GM12878 (cell line): ENCODE data around the gene HAUS7. TPM values are rescaled to one million over a fixed set of nuclear protein-coding genes. Genes with fewer than 3 reads are reported as not detected.

Source experiments
- ATAC-seq: fragments of 200-7000 bp; cut with Tn5 transposase; 3 replicates; pipeline ENCODE4 v1.9.1; 2020; ENCODE audit warnings: mild to moderate bottlenecking, moderate library complexity
- BruUV-seq: library from RNA; stranded (reverse); fragments of 400-500 nt; replicated peaks from 2 replicates; lab custom pipeline; 2021; lab: Mats Ljungman, UMichigan
- CTCF ChIA-PET: fragments of 300-600 bp; sonication (Branson Sonifier 250); formaldehyde crosslinking; extraction: SDS; loops from one replicate; lab custom pipeline; 2021; ENCODE audit warnings: inconsistent platforms; lab: Yijun Ruan, JAX
- POLR2A ChIA-PET: fragments of 350-600 bp; formaldehyde crosslinking; extraction: SDS; loops from one replicate; lab custom pipeline; 2021; ENCODE audit warnings: inconsistent platforms; lab: Charles Lee
- RAD21 ChIA-PET: fragments of 300-600 bp; sonication (Branson Sonifier 250); formaldehyde crosslinking; loops from one replicate; lab custom pipeline; 2023; ENCODE audit warnings: antibody characterized with exemption; ENCODE audit not compliant: unreplicated experiment; lab: Charles Lee
- SMC1A ChIA-PET: fragments of 300-600 bp; sonication (Branson Sonifier 250); formaldehyde crosslinking; loops from one replicate; lab custom pipeline; 2023; ENCODE audit not compliant: unreplicated experiment, uncharacterized antibody; lab: Charles Lee
- DNase-seq: peaks from one replicate; pipeline ENCODE4 v3.0.0-alpha.2; 2011; ENCODE audit warnings: low read depth, low spot score
- FAIRE-seq: peaks from 3 replicates; lab custom pipeline; 2011; peaks lifted over from hg19 to GRCh38; lab: Jason Lieb, UNC
- H2AFZ ChIP-seq: 2 replicates; pipeline ENCODE4 v1.6.0; 2011; ENCODE audit warnings: low read depth, low read length, control low read depth; ENCODE audit not compliant: control insufficient read depth
- H3K27ac ChIP-seq: 2 replicates; pipeline ENCODE4 v1.5.1; 2011; ENCODE audit warnings: control low read depth; ENCODE audit not compliant: control insufficient read depth, insufficient read depth
- H3K27me3 ChIP-seq, 2 experiments: replicated peaks in 1 of 2; 2 replicates each; pipeline versions ENCODE4 v1.6.0 to v1.6.1; 2011; ENCODE audit warnings: low read length in 1 of 2; ENCODE audit not compliant: control insufficient read depth in 2 of 2, insufficient read depth in 2 of 2
- H3K36me3 ChIP-seq, 2 experiments: 2 replicates each; pipeline ENCODE4 v1.5.1; 2011; ENCODE audit warnings: low read length in 1 of 2; ENCODE audit not compliant: control insufficient read depth in 2 of 2, insufficient read depth in 2 of 2
- H3K4me1 ChIP-seq: 2 replicates; pipeline ENCODE4 v1.6.1; 2011; ENCODE audit warnings: mild to moderate bottlenecking, low read length, moderate library complexity, mixed read lengths; ENCODE audit not compliant: control insufficient read depth, insufficient read depth
- H3K4me2 ChIP-seq: 2 replicates; pipeline ENCODE4 v1.6.0; 2011; ENCODE audit warnings: control low read depth; ENCODE audit not compliant: control insufficient read depth, insufficient read depth
- H3K4me3 ChIP-seq: fragments of 200-600 bp; sonication (generic); 2 replicates; pipeline ENCODE4 v1.5.1; 2016
- H3K79me2 ChIP-seq: 2 replicates; pipeline ENCODE4 v1.6.0; 2011; ENCODE audit warnings: low read length; ENCODE audit not compliant: control insufficient read depth, insufficient read depth
- H3K9ac ChIP-seq: 2 replicates; pipeline ENCODE4 v1.8.0; 2011; ENCODE audit warnings: low read length, control low read depth, mixed read lengths; ENCODE audit not compliant: control insufficient read depth, insufficient read depth
- H3K9me3 ChIP-seq: replicated peaks from 3 replicates; pipeline ENCODE4 v1.5.1; 2011; ENCODE audit warnings: mild to moderate bottlenecking, low read length; ENCODE audit not compliant: control insufficient read depth, insufficient read depth
- H4K20me1 ChIP-seq: 2 replicates; pipeline ENCODE4 v1.6.0; 2011; ENCODE audit not compliant: control insufficient read depth, insufficient read depth
- FOXM1 ChIP-seq: IDR thresholded peaks from 2 replicates; pipeline ENCODE4 v1.6.1; 2012; ENCODE audit warnings: low read depth, mild to moderate bottlenecking, inconsistent platforms, low read length, moderate library complexity
- MTA2 ChIP-seq: fragments of 450-650 bp; IDR thresholded peaks from 2 replicates; pipeline ENCODE4 v1.6.1; 2016; ENCODE audit warnings: low read depth, mild to moderate bottlenecking, moderate library complexity
- NR2F1 ChIP-seq: fragments of 450-650 bp; conservative IDR thresholded peaks from 2 replicates; pipeline ENCODE4 v1.6.1; 2017; ENCODE audit warnings: mild to moderate bottlenecking
- WGBS: methylation state at CpG from one replicate; pipeline ENCODE4 v1.1.6; 2016; ENCODE audit warnings: low lambda C conversion rate; ENCODE audit not compliant: insufficient replicate concordance, insufficient coverage; ENCODE audit errors: missing lambda C conversion rate; 5-methylcytosine and 5-hydroxymethylcytosine counted together
- in situ Hi-C: fragments of 300-500 bp; cut with MboI; formaldehyde crosslinking; loops from 9 replicates; pipeline ENCODE4 v1.14.3; 2018; ENCODE audit warnings: mixed read lengths
- intact Hi-C: fragments of 100-400 bp; cut with micrococcal nuclease; formaldehyde crosslinking; loops from one replicate; pipeline ENCODE4 v1.14.2; 2022; ENCODE audit not compliant: unreplicated experiment
- polyA plus RNA-seq, 11 experiments: library from polyadenylated mRNA; depleted of rRNA in 4 of 11; unstranded in 6 of 11; stranded (reverse) in 5 of 11; fragments of >200 nt; fragmentation: Nextera tagmentation in 4 of 11; fragmentation: Illumina TruSeq in 1 of 11; extraction: Ambion mirVana in 4 of 11; extraction: Trizol in 1 of 11; gene quantifications; 1 replicate in 1 of 11; 2 replicates in 10 of 11; pipeline versions ENCODE4 v1.2.1 to v1.2.3, GENCODE V29; 2011 to 2016; ENCODE audit warnings: inconsistent platforms in 2 of 11, missing spikeins in 2 of 11, low read depth in 1 of 11
- total RNA-seq, 4 experiments: library from RNA; depleted of rRNA in 3 of 4; stranded (reverse); fragments of >200 nt in 3 of 4; fragmentation: Illumina TruSeq in 1 of 4; extraction: Trizol in 1 of 4; gene quantifications; 2 replicates each; pipeline versions ENCODE4 v1.2.1 to v1.2.3, GENCODE V29; 2013 to 2021
- TF ChIP-seq, protein P1 (sequence below): fragments of 450-650 bp; formaldehyde crosslinking; IDR thresholded peaks from 2 replicates; pipeline ENCODE4 v1.4.0; 2020; ENCODE audit warnings: mild to moderate bottlenecking, moderate library complexity
- TF ChIP-seq, protein P2 (sequence below): fragments of 450-650 bp; IDR thresholded peaks from 2 replicates; pipeline ENCODE4 v1.6.1; 2017; ENCODE audit warnings: antibody characterized with exemption, mild to moderate bottlenecking, moderate library complexity
- TF ChIP-seq, protein P3 (sequence below): fragments of 450-650 bp; IDR thresholded peaks from 2 replicates; pipeline ENCODE4 v1.6.1; 2018; ENCODE audit warnings: borderline replicate concordance, mild to moderate bottlenecking; ENCODE audit not compliant: partially characterized antibody
- TF ChIP-seq, protein P4 (sequence below), 3 experiments: IDR thresholded peaks in 2 of 3; conservative IDR thresholded peaks in 1 of 3; 2 replicates each; pipeline ENCODE4 v1.5.1; 2011; ENCODE audit warnings: low read depth in 3 of 3, low read length in 3 of 3, mild to moderate bottlenecking in 3 of 3, control low read depth in 2 of 3, moderate library complexity in 2 of 3, inconsistent platforms in 1 of 3, mixed read lengths in 1 of 3; ENCODE audit not compliant: control insufficient read depth in 2 of 3, insufficient read depth in 1 of 3; ENCODE audit errors: extremely low read depth in 1 of 3

Gene HAUS7
- total and polyA plus RNA-seq, 10 of the 15 experiments (the other 5 are each of a cell fraction or from before 2014, with no cell fraction given), result 6.7 to 63.3 (median 24.1) TPM

DNA sequence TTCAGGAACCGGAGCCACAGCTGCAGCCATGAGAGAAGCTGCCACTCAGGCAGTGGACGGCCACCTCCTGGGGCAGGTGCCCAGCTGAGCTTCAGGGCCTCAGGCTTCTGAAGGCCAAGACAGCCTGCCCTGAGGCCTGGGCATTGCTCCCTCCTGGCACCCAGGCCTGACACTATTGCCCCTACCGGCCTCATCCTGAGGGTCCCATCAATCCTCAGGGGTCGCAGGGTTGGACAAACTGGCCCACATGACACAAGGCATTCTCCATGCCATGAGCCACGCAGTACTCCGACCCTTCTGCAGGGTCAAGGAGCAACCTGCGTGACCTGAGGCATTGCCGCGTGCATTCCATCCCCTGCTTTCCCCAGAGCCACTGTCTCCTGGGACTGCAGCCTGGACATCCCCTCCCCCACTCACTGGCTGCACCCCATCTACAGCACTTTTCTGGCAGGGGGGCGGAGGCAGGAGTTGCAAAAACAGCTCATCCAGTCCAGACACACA is 62.1 kb downstream of the HAUS7 start (continued):
- TF ChIP-seq, protein P1, sequence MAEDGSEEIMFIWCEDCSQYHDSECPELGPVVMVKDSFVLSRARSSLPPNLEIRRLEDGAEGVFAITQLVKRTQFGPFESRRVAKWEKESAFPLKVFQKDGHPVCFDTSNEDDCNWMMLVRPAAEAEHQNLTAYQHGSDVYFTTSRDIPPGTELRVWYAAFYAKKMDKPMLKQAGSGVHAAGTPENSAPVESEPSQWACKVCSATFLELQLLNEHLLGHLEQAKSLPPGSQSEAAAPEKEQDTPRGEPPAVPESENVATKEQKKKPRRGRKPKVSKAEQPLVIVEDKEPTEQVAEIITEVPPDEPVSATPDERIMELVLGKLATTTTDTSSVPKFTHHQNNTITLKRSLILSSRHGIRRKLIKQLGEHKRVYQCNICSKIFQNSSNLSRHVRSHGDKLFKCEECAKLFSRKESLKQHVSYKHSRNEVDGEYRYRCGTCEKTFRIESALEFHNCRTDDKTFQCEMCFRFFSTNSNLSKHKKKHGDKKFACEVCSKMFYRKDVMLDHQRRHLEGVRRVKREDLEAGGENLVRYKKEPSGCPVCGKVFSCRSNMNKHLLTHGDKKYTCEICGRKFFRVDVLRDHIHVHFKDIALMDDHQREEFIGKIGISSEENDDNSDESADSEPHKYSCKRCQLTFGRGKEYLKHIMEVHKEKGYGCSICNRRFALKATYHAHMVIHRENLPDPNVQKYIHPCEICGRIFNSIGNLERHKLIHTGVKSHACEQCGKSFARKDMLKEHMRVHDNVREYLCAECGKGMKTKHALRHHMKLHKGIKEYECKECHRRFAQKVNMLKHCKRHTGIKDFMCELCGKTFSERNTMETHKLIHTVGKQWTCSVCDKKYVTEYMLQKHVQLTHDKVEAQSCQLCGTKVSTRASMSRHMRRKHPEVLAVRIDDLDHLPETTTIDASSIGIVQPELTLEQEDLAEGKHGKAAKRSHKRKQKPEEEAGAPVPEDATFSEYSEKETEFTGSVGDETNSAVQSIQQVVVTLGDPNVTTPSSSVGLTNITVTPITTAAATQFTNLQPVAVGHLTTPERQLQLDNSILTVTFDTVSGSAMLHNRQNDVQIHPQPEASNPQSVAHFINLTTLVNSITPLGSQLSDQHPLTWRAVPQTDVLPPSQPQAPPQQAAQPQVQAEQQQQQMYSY (CRISPR knock-in tag), result no peak

DNA sequence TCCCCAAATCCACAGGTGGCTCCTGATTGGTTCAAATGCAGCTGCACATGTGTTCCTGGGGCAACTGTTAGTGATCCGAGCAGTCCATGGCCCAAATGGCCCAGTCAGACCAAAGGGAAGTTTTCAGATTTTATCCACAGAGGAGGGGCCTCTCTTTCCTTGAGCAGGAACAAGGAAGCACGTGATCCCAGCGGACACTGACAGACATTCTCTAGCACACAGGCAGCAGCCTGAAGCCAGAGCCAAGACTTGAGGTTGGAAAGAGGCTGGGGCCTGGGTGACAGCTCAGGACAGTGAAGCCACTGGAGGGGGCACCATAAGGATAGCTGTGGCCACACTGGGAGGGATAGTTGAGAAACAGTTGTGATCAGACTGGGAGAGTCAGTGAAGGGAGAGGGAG is 62.6 kb downstream of the HAUS7 start:
- BruUV-seq, result no TSS peak
- no peaks in the 10 kb centered on the region; the same call in 2 of the 3 replicates for H3K9me3 ChIP-seq
- H3K4me2 ChIP-seq, result no peak overlapping the region
- H3K4me1 ChIP-seq, result no peaks in the 10 kb centered on the region
- FAIRE-seq (no peak), ATAC-seq (no peak), DNase-seq (no peak)
- H4K20me1 ChIP-seq, result no peaks in the 10 kb centered on the region
- CTCF ChIA-PET, result no interaction called here
- RAD21 ChIA-PET, result no interaction called here
- in situ Hi-C loops, result no loop called here
- no peaks in the 10 kb centered on the region for H3K79me2 ChIP-seq
- no peak overlapping the region for H2AFZ ChIP-seq
- POLR2A ChIA-PET, result no interaction called here
- SMC1A ChIA-PET, result no interaction called here
- H3K9ac ChIP-seq, result no peak overlapping the region
- H3K27me3 ChIP-seq, result no peaks in the 10 kb centered on the region
- H3K36me3 ChIP-seq, result no peaks in the 10 kb centered on the region
- no peak overlapping the region for H3K27ac ChIP-seq
- no peak overlapping the region for H3K4me3 ChIP-seq
- intact Hi-C loops, result no loop called here
- WGBS, result 42% methylated on average over 3 of the region's 3 CpGs
- TF ChIP-seq FOXM1 (no peak), MTA2 (no peak), NR2F1 (no peak)
- TF ChIP-seq, protein P2, sequence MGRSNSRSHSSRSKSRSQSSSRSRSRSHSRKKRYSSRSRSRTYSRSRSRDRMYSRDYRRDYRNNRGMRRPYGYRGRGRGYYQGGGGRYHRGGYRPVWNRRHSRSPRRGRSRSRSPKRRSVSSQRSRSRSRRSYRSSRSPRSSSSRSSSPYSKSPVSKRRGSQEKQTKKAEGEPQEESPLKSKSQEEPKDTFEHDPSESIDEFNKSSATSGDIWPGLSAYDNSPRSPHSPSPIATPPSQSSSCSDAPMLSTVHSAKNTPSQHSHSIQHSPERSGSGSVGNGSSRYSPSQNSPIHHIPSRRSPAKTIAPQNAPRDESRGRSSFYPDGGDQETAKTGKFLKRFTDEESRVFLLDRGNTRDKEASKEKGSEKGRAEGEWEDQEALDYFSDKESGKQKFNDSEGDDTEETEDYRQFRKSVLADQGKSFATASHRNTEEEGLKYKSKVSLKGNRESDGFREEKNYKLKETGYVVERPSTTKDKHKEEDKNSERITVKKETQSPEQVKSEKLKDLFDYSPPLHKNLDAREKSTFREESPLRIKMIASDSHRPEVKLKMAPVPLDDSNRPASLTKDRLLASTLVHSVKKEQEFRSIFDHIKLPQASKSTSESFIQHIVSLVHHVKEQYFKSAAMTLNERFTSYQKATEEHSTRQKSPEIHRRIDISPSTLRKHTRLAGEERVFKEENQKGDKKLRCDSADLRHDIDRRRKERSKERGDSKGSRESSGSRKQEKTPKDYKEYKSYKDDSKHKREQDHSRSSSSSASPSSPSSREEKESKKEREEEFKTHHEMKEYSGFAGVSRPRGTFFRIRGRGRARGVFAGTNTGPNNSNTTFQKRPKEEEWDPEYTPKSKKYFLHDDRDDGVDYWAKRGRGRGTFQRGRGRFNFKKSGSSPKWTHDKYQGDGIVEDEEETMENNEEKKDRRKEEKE, result no peak
- TF ChIP-seq, protein P3, sequence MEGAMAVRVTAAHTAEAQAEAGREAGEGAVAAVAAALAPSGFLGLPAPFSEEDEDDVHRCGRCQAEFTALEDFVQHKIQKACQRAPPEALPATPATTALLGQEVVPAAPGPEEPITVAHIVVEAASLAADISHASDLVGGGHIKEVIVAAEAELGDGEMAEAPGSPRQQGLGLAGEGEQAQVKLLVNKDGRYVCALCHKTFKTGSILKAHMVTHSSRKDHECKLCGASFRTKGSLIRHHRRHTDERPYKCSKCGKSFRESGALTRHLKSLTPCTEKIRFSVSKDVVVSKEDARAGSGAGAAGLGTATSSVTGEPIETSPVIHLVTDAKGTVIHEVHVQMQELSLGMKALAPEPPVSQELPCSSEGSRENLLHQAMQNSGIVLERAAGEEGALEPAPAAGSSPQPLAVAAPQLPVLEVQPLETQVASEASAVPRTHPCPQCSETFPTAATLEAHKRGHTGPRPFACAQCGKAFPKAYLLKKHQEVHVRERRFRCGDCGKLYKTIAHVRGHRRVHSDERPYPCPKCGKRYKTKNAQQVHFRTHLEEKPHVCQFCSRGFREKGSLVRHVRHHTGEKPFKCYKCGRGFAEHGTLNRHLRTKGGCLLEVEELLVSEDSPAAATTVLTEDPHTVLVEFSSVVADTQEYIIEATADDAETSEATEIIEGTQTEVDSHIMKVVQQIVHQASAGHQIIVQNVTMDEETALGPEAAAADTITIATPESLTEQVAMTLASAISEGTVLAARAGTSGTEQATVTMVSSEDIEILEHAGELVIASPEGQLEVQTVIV, result no peak
- TF ChIP-seq, protein P4, sequence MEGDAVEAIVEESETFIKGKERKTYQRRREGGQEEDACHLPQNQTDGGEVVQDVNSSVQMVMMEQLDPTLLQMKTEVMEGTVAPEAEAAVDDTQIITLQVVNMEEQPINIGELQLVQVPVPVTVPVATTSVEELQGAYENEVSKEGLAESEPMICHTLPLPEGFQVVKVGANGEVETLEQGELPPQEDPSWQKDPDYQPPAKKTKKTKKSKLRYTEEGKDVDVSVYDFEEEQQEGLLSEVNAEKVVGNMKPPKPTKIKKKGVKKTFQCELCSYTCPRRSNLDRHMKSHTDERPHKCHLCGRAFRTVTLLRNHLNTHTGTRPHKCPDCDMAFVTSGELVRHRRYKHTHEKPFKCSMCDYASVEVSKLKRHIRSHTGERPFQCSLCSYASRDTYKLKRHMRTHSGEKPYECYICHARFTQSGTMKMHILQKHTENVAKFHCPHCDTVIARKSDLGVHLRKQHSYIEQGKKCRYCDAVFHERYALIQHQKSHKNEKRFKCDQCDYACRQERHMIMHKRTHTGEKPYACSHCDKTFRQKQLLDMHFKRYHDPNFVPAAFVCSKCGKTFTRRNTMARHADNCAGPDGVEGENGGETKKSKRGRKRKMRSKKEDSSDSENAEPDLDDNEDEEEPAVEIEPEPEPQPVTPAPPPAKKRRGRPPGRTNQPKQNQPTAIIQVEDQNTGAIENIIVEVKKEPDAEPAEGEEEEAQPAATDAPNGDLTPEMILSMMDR (IDR thresholded peaks at IDR 0.05 in 2 of 3, conservative IDR thresholded peaks at IDR 0.05 in 1 of 3; ENCODE audit: control insufficient read depth in 2 of 3, extremely low read depth in 1 of 3, insufficient read depth in 1 of 3, low read depth in 3 of 3, low read length in 3 of 3), result no peak
